Measurements from ENCODE around the gene CYP2E1.
"Not testable (repeated sequence)": the region's sequence is repeated elsewhere in the genome, so short reads cannot be mapped to it uniquely, and the experiment has no call there.

Gene CYP2E1

GRCh38 chr10:133573460-133573859, 46.3 kb downstream of the CYP2E1 start:
- DNase-seq (ENCODE audit: low read depth) = not testable (repeated sequence)

GRCh38 chr10:133577037-133577436, 49.9 kb downstream of the CYP2E1 start:
- not testable (repeated sequence) for DNase-seq (ENCODE audit: low read depth)
